CD4-positive, alpha-beta memory T cell (primary cell): ENCODE results near the gene SBK3. TPM values are rescaled to one million over a fixed set of nuclear protein-coding genes. Genes with fewer than 3 reads are reported as not detected.

Experiments used
- CTCF ChIA-PET: fragments of 350-600 bp; sonication (Branson Sonifier 250); formaldehyde crosslinking; loops from one replicate; lab custom pipeline; 2021; ENCODE audit warnings: inconsistent platforms; ENCODE audit not compliant: partially characterized antibody; lab: Charles Lee
- POLR2A ChIA-PET: fragments of 350-600 bp; sonication (Branson Sonifier 250); formaldehyde crosslinking; loops from one replicate; lab custom pipeline; 2021; ENCODE audit not compliant: partially characterized antibody; lab: Charles Lee
- DNase-seq, 5 donors: peaks; one replicate each; pipeline versions ENCODE4 v3.0.0 to v3.0.0-alpha.2; 2020 to 2022; ENCODE audit warnings: mixed read lengths in 1 of 5
- H3K27ac ChIP-seq: one replicate; pipeline ENCODE4 v1.7.0; 2013; ENCODE audit warnings: low read depth, low read length
- H3K27me3 ChIP-seq: 2 replicates; pipeline ENCODE4 v1.7.0; 2013; ENCODE audit warnings: mild to moderate bottlenecking, low read length, moderate library complexity; ENCODE audit not compliant: insufficient read depth
- H3K36me3 ChIP-seq: 2 replicates; pipeline ENCODE4 v1.7.0; 2013; ENCODE audit warnings: mild to moderate bottlenecking, low read length, moderate library complexity; ENCODE audit not compliant: insufficient read depth
- H3K4me1 ChIP-seq: 2 replicates; pipeline ENCODE4 v1.7.0; 2013; ENCODE audit warnings: mild to moderate bottlenecking, low read length, moderate library complexity; ENCODE audit not compliant: insufficient read depth
- H3K4me3 ChIP-seq, 2 donors: one replicate each; pipeline ENCODE4 v1.7.0; 2013; ENCODE audit warnings: low read length in 2 of 2, mild to moderate bottlenecking in 1 of 2
- H3K9me3 ChIP-seq, 2 donors: one replicate each; pipeline ENCODE4 v1.7.0; 2013; ENCODE audit warnings: low read length in 2 of 2, control low read depth in 1 of 2; ENCODE audit not compliant: control insufficient read depth in 1 of 2
- H3K27ac Mint-ChIP-seq, 7 donors: one replicate each; pipeline ENCODE4 v1.8.0; 2020 to 2021; ENCODE audit warnings: mixed read lengths in 7 of 7, mild to moderate bottlenecking in 6 of 7, inconsistent platforms in 3 of 7, moderate library complexity in 3 of 7
- H3K27me3 Mint-ChIP-seq, 2 donors: one replicate each; pipeline ENCODE4 v1.8.0; 2020 to 2021; ENCODE audit warnings: mixed read lengths in 2 of 2
- H3K36me3 Mint-ChIP-seq, 2 donors: one replicate each; pipeline ENCODE4 v1.8.0; 2020 to 2021; ENCODE audit warnings: mixed read lengths in 2 of 2, inconsistent platforms in 1 of 2, mild to moderate bottlenecking in 1 of 2
- H3K4me1 Mint-ChIP-seq, 4 donors: one replicate each; pipeline ENCODE4 v1.8.0; 2020 to 2021; ENCODE audit warnings: mixed read lengths in 4 of 4, mild to moderate bottlenecking in 1 of 4
- H3K4me3 Mint-ChIP-seq, 8 donors: one replicate each; pipeline ENCODE4 v1.8.0; 2020 to 2021; ENCODE audit warnings: mixed read lengths in 8 of 8, mild to moderate bottlenecking in 7 of 8, moderate library complexity in 6 of 8, inconsistent platforms in 3 of 8
- H3K9me3 Mint-ChIP-seq, 8 donors: one replicate each; pipeline ENCODE4 v1.8.0; 2020 to 2021; ENCODE audit warnings: mixed read lengths in 8 of 8, mild to moderate bottlenecking in 5 of 8, inconsistent platforms in 3 of 8, moderate library complexity in 1 of 8
- intact Hi-C: fragments of 100-400 bp; cut with micrococcal nuclease; formaldehyde crosslinking; loops from one replicate; pipeline ENCODE4 v1.15.1; 2023
- polyA plus RNA-seq, 2 donors: library from polyadenylated mRNA; unstranded; fragments of 300-500 nt; fragmentation: Illumina TruSeq; gene quantifications; one replicate each; pipeline ENCODE4 v1.2.3, GENCODE V29; 2021
- total RNA-seq, 2 experiments: library from RNA; stranded (reverse); gene quantifications; one replicate each; pipeline ENCODE4 v1.2.3, GENCODE V29; 2021

The SBK3 gene
- total and polyA plus RNA-seq, 4 experiments from 2014 or later = not detected

GRCh38 chr19:55526216-55527196, 18.8 kb downstream of the SBK3 start:
- H3K9me3 ChIP-seq = no peaks in the 10 kb centered on the region
- H3K4me1 Mint-ChIP-seq = no peaks in the 10 kb centered on the region
- peaks cover 2 to 3% of the 10 kb centered on the region in 2 donors for H3K27me3 Mint-ChIP-seq
- no peaks in the 10 kb centered on the region for H3K4me1 ChIP-seq
- no peak overlapping the region for H3K4me3 ChIP-seq
- H3K27me3 ChIP-seq = no peaks in the 10 kb centered on the region
- no peak overlapping the region for H3K27ac ChIP-seq
- no peaks in the 10 kb centered on the region for H3K36me3 ChIP-seq
- H3K4me3 Mint-ChIP-seq = no peak overlapping the region
- no peak overlapping the region for H3K27ac Mint-ChIP-seq
- H3K36me3 Mint-ChIP-seq = no peaks in the 10 kb centered on the region
- CTCF ChIA-PET = no interaction called here
- intact Hi-C loops = no loop called here
- H3K9me3 Mint-ChIP-seq = no peaks in the 10 kb centered on the region
- POLR2A ChIA-PET = no interaction called here
- DNase-seq = no peak

- no peaks in the 10 kb centered on the region for H3K4me1 Mint-ChIP-seq
- CTCF ChIA-PET = no interaction called here
- H3K27ac Mint-ChIP-seq = peak overlapping the region in 1 of 7 donors; percentile 74
- no peaks in the 10 kb centered on the region for H3K4me1 ChIP-seq
- no peaks in the 10 kb centered on the region for H3K36me3 Mint-ChIP-seq
- intact Hi-C loops = no loop called here
- H3K9me3 ChIP-seq = no peaks in the 10 kb centered on the region
- no peak overlapping the region for H3K4me3 ChIP-seq
- POLR2A ChIA-PET = no interaction called here
- no peaks in the 10 kb centered on the region for H3K27me3 ChIP-seq
- DNase-seq = no peak
- H3K27me3 Mint-ChIP-seq = peaks cover 2 to 3% of the 10 kb centered on the region in 2 donors
- no peak overlapping the region for H3K4me3 Mint-ChIP-seq
- no peaks in the 10 kb centered on the region for H3K9me3 Mint-ChIP-seq
- H3K36me3 ChIP-seq = no peaks in the 10 kb centered on the region
- no peak overlapping the region for H3K27ac ChIP-seq
Observed at GRCh38 chr19:55525289-55526101, 19.8 kb downstream of the SBK3 start.

- no peaks in the 10 kb centered on the region for H3K36me3 ChIP-seq
- Mint-ChIP-seq H3K27ac (no peak overlapping the region), H3K9me3 (no peaks in the 10 kb centered on the region), H3K4me1 (peaks cover 3 to 4% (median 3%) of the 10 kb centered on the region in 4 donors), H3K27me3 (peaks cover 2 to 6% of the 10 kb centered on the region in 2 donors), H3K4me3 (no peak overlapping the region), H3K36me3 (no peaks in the 10 kb centered on the region)
- H3K4me3 ChIP-seq = no peak overlapping the region
- POLR2A ChIA-PET = interaction anchor here (0.9 kb wide), 1 partner anchor 85 kb away, joined by 3 read pairs; no protein-coding TSS in a partner anchor
- H3K9me3 ChIP-seq = no peaks in the 10 kb centered on the region
- CTCF ChIA-PET = interaction anchor here (1.3 kb wide), 1 partner anchor 85 kb away, joined by 6 read pairs; the partner anchor contains the start of gene ZNF865
- no peak for DNase-seq
- H3K27me3 ChIP-seq = no peaks in the 10 kb centered on the region
- no peak overlapping the region for H3K27ac ChIP-seq
- peaks cover 6% of the 10 kb centered on the region for H3K4me1 ChIP-seq
- intact Hi-C loops = no loop called here
Observed at GRCh38 chr19:55520691-55521292, 24.6 kb downstream of the SBK3 start.

DNA sequence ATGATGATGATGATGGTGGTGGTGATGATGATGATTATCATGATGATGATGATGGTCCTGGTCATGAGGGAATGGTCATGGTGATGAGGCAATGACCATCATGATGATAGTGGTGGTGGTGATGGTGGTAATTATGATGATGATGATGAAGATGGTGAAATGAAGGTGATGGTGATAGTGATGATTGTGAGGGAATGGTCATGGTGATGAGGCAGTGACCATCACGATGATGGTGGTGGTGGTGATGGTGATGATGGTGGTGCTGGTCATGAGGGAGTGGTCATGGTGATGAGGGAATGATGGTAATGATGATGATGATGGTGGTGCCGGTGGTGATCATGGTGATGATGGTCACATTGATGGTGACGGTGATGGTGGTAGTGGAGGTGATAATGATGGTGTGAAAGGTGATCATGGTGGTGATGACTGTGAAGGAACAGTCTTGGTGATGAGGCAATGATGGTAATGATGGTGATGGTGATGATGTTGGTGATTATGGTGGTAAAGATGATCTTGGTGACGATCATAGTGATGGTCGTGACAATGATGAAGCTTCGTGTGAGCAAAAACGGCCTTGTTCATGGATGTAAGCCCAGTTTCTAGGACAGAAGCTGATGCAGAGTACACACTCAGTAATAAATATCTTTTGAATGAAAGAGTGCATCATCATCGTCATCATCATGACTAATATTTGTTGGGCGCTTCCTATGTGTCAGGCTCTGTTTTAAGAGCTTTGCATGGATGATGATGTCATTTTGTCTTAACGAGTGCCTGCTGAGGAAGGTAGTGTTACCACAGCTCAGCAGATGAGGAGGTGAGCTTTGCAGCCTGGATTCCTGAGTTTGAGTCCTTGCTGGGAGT, 25.7 kb downstream of the SBK3 start:
- no peak for DNase-seq
- no peaks in the 10 kb centered on the region for H3K9me3 Mint-ChIP-seq
- peaks cover 3 to 4% (median 3%) of the 10 kb centered on the region in 4 donors for H3K4me1 Mint-ChIP-seq
- peaks cover 6% of the 10 kb centered on the region for H3K4me1 ChIP-seq
- ChIA-PET POLR2A (interaction anchor here (0.9 kb wide), 1 partner anchor 86 kb away, joined by 3 read pairs; no protein-coding TSS in a partner anchor), CTCF (interaction anchor here (0.8 to 1.3 kb wide), 2 partner anchors 16 to 86 kb away, joined by 3 to 6 read pairs; partner anchors contain the start of gene ZNF865)
- no peaks in the 10 kb centered on the region for H3K27me3 ChIP-seq
- no peak overlapping the region for H3K4me3 ChIP-seq
- H3K4me3 Mint-ChIP-seq = no peak overlapping the region
- H3K36me3 ChIP-seq = no peaks in the 10 kb centered on the region
- no peaks in the 10 kb centered on the region for H3K9me3 ChIP-seq
- H3K27ac Mint-ChIP-seq = no peak overlapping the region
- intact Hi-C loops = no loop called here
- H3K36me3 Mint-ChIP-seq = no peaks in the 10 kb centered on the region
- H3K27ac ChIP-seq = no peak overlapping the region
- peaks cover 2 to 4% of the 10 kb centered on the region in 2 donors for H3K27me3 Mint-ChIP-seq

DNA sequence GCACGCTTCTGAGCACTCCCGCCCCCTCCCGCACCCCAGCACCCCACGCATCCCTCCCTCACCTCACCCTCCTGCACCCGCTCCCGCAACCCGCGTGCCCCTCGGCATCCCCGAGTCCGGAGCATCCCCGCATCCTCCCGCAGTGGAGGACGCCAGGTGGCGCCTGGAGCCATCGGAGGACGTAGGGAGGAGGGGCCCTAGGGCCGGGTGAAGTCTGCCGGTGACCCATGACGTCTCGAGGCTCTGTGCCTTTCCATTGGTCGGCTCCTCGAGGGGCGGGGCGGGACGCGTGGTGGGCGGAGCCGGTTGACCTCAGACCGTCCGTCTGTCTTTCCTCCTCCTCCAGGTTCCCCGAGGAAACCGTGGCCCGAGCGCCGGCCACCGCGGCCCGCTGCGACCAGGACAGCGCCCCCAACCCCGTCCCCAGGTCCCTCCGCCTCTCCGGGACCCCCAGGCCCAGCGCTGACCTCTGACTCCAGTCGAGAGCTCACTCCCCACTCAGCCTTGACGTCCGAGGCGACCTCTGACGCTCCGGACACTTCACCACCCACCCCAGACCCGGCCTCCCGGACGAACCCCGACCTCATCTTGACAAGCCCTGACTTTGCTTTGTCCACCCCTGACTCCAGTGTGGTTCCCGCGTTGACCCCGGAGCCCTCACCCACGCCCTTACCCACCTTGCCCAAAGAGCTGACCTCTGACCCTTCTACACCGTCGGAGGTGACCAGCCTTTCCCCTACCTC, 28.3 kb downstream of the SBK3 start:
- CTCF ChIA-PET = interaction anchor here (1.0 to 9.1 kb wide), 5 partner anchors 89 to 120 kb away, joined by 3 to 165 read pairs (median 10); partner anchors contain the start of genes ZNF784 and ZNF865
- no peaks in the 10 kb centered on the region for H3K36me3 Mint-ChIP-seq

More for the DNA sequence above, 28.3 kb downstream of the SBK3 start:
- H3K4me3 ChIP-seq = peak overlapping the region in 1 of 2 donors; percentile 38
- H3K9me3 ChIP-seq = no peaks in the 10 kb centered on the region
- Mint-ChIP-seq H3K27ac (peak overlapping the region; percentile 77 to 97 (median 92)), H3K9me3 (no peaks in the 10 kb centered on the region), H3K4me1 (peaks cover 3 to 4% (median 3%) of the 10 kb centered on the region in 4 donors), H3K27me3 (peaks cover 1 to 11% of the 10 kb centered on the region in 2 donors), H3K4me3 (peak overlapping the region; percentile 71 to 86 (median 82))
- intact Hi-C loops = loop anchor here (1.0 to 2.0 kb wide), 3 partner anchors 64 to 114 kb away; partner anchors contain the start of gene ZNF579
- POLR2A ChIA-PET = interaction anchor here (0.7 to 0.8 kb wide), 3 partner anchors 13 to 116 kb away, joined by 3 to 4 read pairs (median 3); no protein-coding TSS in a partner anchor
- peak overlapping the region; percentile 42 for H3K27ac ChIP-seq
- no peaks in the 10 kb centered on the region for H3K36me3 ChIP-seq
- DNase-seq = peak; percentile 85 to 86 (median 86)
- peaks cover 6% of the 10 kb centered on the region for H3K4me1 ChIP-seq
- H3K27me3 ChIP-seq = no peaks in the 10 kb centered on the region
